ENCODE measurements around the gene FBXL7. TPM values are rescaled to one million over a fixed set of nuclear protein-coding genes. Genes with fewer than 3 reads are reported as not detected.

The FBXL7 gene
- total and polyA plus RNA-seq, 2 experiments from 2014 or later, result 4.5 to 15.2 TPM

DNA sequence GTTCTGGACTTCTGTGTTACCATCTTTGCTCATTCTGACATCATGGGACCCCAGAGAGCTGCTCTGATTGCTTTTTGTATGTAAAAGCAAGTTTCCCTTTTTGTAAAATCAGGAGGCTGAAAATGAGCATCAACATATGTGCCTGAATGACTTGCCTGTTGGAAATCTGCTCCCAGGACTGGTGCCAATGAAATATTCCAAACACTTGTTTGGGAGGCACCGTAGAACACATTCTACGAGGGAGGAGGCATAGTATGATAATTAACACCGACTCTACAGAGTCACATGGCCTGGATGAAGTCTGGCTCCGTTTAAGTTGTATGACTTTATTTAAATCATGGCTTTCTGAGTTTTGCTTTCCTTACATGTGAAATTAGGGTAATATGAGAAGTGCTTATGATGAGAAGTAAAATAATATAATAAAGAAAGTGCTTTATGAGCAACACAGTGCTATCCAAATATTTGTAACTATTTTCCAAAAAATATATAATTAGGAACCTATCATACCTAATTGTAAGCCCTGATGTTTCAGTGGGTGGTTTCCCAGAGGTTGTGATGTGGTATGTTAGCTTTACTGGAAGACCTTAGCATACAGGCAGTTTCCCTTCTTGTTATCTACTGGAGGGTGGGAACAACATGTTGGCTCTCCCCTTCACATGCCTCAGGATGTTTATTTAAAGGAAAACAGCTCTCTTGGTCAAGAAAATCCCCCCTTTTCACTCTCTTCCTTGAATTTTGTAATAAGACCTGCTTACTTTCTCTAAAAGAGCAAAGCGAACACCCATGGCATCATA is 238.1 kb downstream of the FBXL7 start:
- TF ChIP-seq STAT1 (IDR thresholded peaks at IDR 0.05; ENCODE audit: unreplicated experiment), result no peak
- TF ChIP-seq EZH2 (IDR thresholded peaks at IDR 0.05; ENCODE audit: low read depth, unreplicated experiment), result no peak
- TF ChIP-seq JUNB (IDR thresholded peaks at IDR 0.05; ENCODE audit: unreplicated experiment), result no peak
- H3K36me3 ChIP-seq (ENCODE audit: insufficient read depth), result no peaks in the 10 kb centered on the region
- H3K4me3 ChIP-seq, result no peak overlapping the region
- DNase-seq (ENCODE audit: low spot score), result no peak
- no peaks in the 10 kb centered on the region for H3K27me3 Mint-ChIP-seq (ENCODE audit: insufficient read depth, low read depth, poor library complexity)
- H3K27ac ChIP-seq (ENCODE audit: low read depth), result no peak overlapping the region
- H3K27me3 ChIP-seq (ENCODE audit: insufficient read depth), result no peaks in the 10 kb centered on the region
- no peak overlapping the region for H3K27ac Mint-ChIP-seq
- peaks cover 7% of the 10 kb centered on the region; the same call in 2 of the 3 replicates for H3K4me1 Mint-ChIP-seq
- no peak overlapping the region for H3K4me2 ChIP-seq
- no peak overlapping the region for H2AFZ ChIP-seq
- 0 out of 2 replicates have a peak, but pooled peaks cover 4% of the 10 kb centered on the region for H3K79me2 ChIP-seq (replicated peaks; ENCODE audit: insufficient read depth)
- H3K9me3 Mint-ChIP-seq, result peaks cover 6% of the 10 kb centered on the region
- H3K4me3 Mint-ChIP-seq, result no peak overlapping the region
- no peaks in the 10 kb centered on the region for H3K4me1 ChIP-seq (ENCODE audit: insufficient read depth)
- peaks cover 6% of the 10 kb centered on the region for H3K36me3 Mint-ChIP-seq (ENCODE audit: low read depth)
- no peaks in the 10 kb centered on the region for H4K20me1 ChIP-seq (replicated peaks; ENCODE audit: insufficient read depth)
- H3F3A ChIP-seq (replicated peaks; ENCODE audit: low read depth), result no peaks in the 10 kb centered on the region
- ATAC-seq, result no peak
- H3K9me2 ChIP-seq (ENCODE audit: insufficient read depth), result peaks cover 8% of the 10 kb centered on the region; the same call in 1 of the 2 replicates

DNA sequence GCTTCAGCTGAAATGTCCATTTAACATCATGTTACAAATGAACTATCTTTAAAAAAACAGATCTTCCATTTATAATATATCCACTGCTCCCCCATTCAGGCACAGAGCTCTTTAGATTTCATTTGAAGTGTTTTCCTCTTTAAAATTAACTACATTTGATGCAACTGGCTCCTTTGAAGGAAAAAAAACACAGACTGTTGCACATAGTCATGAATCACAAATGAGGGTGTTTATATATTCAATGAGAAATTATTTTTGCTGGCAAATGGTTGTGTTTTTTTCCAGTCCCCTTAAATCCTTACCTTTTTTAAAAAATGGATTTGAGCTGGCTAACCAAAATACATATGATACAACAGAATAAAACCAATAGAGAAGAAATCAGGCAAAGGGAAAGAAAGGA is 240.4 kb downstream of the FBXL7 start:
- H3F3A ChIP-seq (replicated peaks; ENCODE audit: low read depth), result no peaks in the 10 kb centered on the region
- Mint-ChIP-seq H3K4me3 (no peak overlapping the region), H3K4me1 (peaks cover 4% of the 10 kb centered on the region; the same call in 2 of the 3 replicates), H3K27me3 (ENCODE audit: insufficient read depth, low read depth, poor library complexity) (no peaks in the 10 kb centered on the region), H3K27ac (no peak overlapping the region), H3K9me3 (peaks cover 25% of the 10 kb centered on the region), H3K36me3 (ENCODE audit: low read depth) (peaks cover 20% of the 10 kb centered on the region)
- H3K79me2 ChIP-seq (replicated peaks; ENCODE audit: insufficient read depth), result no peaks in the 10 kb centered on the region; the same call in 1 of the 2 replicates
- H3K4me2 ChIP-seq, result no peak overlapping the region
- no peak overlapping the region for H2AFZ ChIP-seq
- no peak for TF ChIP-seq NANOG (IDR thresholded peaks at IDR 0.05; ENCODE audit: borderline replicate concordance)
- TF ChIP-seq, protein P1, sequence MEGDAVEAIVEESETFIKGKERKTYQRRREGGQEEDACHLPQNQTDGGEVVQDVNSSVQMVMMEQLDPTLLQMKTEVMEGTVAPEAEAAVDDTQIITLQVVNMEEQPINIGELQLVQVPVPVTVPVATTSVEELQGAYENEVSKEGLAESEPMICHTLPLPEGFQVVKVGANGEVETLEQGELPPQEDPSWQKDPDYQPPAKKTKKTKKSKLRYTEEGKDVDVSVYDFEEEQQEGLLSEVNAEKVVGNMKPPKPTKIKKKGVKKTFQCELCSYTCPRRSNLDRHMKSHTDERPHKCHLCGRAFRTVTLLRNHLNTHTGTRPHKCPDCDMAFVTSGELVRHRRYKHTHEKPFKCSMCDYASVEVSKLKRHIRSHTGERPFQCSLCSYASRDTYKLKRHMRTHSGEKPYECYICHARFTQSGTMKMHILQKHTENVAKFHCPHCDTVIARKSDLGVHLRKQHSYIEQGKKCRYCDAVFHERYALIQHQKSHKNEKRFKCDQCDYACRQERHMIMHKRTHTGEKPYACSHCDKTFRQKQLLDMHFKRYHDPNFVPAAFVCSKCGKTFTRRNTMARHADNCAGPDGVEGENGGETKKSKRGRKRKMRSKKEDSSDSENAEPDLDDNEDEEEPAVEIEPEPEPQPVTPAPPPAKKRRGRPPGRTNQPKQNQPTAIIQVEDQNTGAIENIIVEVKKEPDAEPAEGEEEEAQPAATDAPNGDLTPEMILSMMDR (conservative IDR thresholded peaks at IDR 0.05; ENCODE audit: low read depth in 2 of 2), result no peak
- ATAC-seq, result no peak
- H3K27ac ChIP-seq (ENCODE audit: low read depth), result no peak overlapping the region
- no peaks in the 10 kb centered on the region for H4K20me1 ChIP-seq (replicated peaks; ENCODE audit: insufficient read depth)
- H3K9me2 ChIP-seq (ENCODE audit: insufficient read depth), result 0 out of 2 replicates have a peak, but pooled peaks cover 5% of the 10 kb centered on the region
- no peaks in the 10 kb centered on the region for H3K4me1 ChIP-seq (ENCODE audit: insufficient read depth)
- DNase-seq (ENCODE audit: low spot score), result no peak
- no peaks in the 10 kb centered on the region for H3K36me3 ChIP-seq (ENCODE audit: insufficient read depth)
- H3K27me3 ChIP-seq (ENCODE audit: insufficient read depth), result no peaks in the 10 kb centered on the region
- H3K4me3 ChIP-seq, result no peak overlapping the region

DNA sequence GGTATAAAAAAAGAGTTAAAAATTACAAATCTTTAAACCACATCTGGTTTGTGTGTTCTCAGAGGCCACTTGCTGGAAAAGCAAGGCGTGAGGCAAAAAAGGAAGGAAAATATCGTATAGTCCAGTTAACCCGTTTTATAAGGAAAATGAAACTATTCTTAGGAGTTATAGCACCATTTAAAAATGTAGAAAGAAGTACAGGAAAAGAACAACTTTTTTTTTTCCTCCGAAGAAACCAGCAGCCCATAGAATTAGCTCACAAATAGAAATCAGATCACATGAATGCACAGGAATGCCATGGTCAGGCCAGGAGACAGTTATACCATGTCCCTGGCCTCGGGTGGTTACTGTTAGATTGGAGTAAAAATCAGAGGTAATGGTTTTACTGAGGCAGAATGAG is 241.6 kb downstream of the FBXL7 start:
- Mint-ChIP-seq H3K36me3 (ENCODE audit: low read depth) (peaks cover 20% of the 10 kb centered on the region), H3K27me3 (ENCODE audit: insufficient read depth, low read depth, poor library complexity) (no peaks in the 10 kb centered on the region), H3K4me3 (no peak overlapping the region), H3K9me3 (peaks cover 25% of the 10 kb centered on the region), H3K27ac (no peak overlapping the region), H3K4me1 (no peaks in the 10 kb centered on the region)
- no peak for DNase-seq (ENCODE audit: low spot score)
- Histone ChIP-seq H3F3A (replicated peaks; ENCODE audit: low read depth) (no peaks in the 10 kb centered on the region), H3K27ac (ENCODE audit: low read depth) (no peak overlapping the region), H3K4me1 (ENCODE audit: insufficient read depth) (no peaks in the 10 kb centered on the region), H2AFZ (no peak overlapping the region), H3K36me3 (ENCODE audit: insufficient read depth) (no peaks in the 10 kb centered on the region), H3K27me3 (ENCODE audit: insufficient read depth) (no peaks in the 10 kb centered on the region), H3K4me3 (no peak overlapping the region), H4K20me1 (replicated peaks; ENCODE audit: insufficient read depth) (no peaks in the 10 kb centered on the region), H3K9me2 (ENCODE audit: insufficient read depth) (0 out of 2 replicates have a peak, but pooled peaks cover 5% of the 10 kb centered on the region), H3K79me2 (replicated peaks; ENCODE audit: insufficient read depth) (no peaks in the 10 kb centered on the region; the same call in 1 of the 2 replicates), H3K4me2 (no peak overlapping the region)
- ATAC-seq, result no peak
- TF ChIP-seq, protein P1 (conservative IDR thresholded peaks at IDR 0.05; ENCODE audit: low read depth in 2 of 2), result no peak
- no peak for TF ChIP-seq CREB1 (CRISPR knock-in tag; IDR thresholded peaks at IDR 0.05; ENCODE audit: low read depth)
- no peak for TF ChIP-seq EZH2 (IDR thresholded peaks at IDR 0.05; ENCODE audit: low read depth, unreplicated experiment)
- no peak for TF ChIP-seq ZNF114 (CRISPR knock-in tag; IDR thresholded peaks at IDR 0.05)
- TF ChIP-seq NANOG (IDR thresholded peaks at IDR 0.05; ENCODE audit: borderline replicate concordance), result no peak
- no peak for TF ChIP-seq JUNB (IDR thresholded peaks at IDR 0.05; ENCODE audit: unreplicated experiment)
- no peak for TF ChIP-seq STAT1 (IDR thresholded peaks at IDR 0.05; ENCODE audit: unreplicated experiment)
- TF ChIP-seq, protein P2, sequence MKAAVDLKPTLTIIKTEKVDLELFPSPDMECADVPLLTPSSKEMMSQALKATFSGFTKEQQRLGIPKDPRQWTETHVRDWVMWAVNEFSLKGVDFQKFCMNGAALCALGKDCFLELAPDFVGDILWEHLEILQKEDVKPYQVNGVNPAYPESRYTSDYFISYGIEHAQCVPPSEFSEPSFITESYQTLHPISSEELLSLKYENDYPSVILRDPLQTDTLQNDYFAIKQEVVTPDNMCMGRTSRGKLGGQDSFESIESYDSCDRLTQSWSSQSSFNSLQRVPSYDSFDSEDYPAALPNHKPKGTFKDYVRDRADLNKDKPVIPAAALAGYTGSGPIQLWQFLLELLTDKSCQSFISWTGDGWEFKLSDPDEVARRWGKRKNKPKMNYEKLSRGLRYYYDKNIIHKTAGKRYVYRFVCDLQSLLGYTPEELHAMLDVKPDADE (IDR thresholded peaks at IDR 0.05), result no peak
- TF ChIP-seq ZNF331 (CRISPR knock-in tag; IDR thresholded peaks at IDR 0.05; ENCODE audit: low read depth), result no peak
